Smooth muscle cell (in vitro differentiated cells): ENCODE measurements around the gene TRIO. TPM values are rescaled to one million over a fixed set of nuclear protein-coding genes. Genes with fewer than 3 reads are reported as not detected.

Experiments
- DNase-seq: peaks from one replicate; lab custom pipeline; 2025; ENCODE audit not compliant: unreplicated experiment; lab: John Stamatoyannopoulos, UW
- H2AFZ ChIP-seq: fragments of 200-600 bp; sonication (generic); 2 replicates; pipeline ENCODE4 v1.6.0; 2016; ENCODE audit warnings: antibody characterized with exemption, low read depth, mild to moderate bottlenecking
- H3F3A ChIP-seq: fragments of 200-600 bp; sonication (generic); 2 replicates; pipeline ENCODE4 v1.6.0; 2017; ENCODE audit warnings: antibody characterized with exemption, low read depth
- H3K27ac ChIP-seq: fragments of 200-600 bp; sonication (generic); 2 replicates; pipeline ENCODE4 v1.5.1; 2016; ENCODE audit warnings: low read depth, mild to moderate bottlenecking
- H3K27me3 ChIP-seq: fragments of 200-600 bp; sonication (generic); 2 replicates; pipeline ENCODE4 v1.6.1; 2016; ENCODE audit warnings: low read depth, mild to moderate bottlenecking
- H3K36me3 ChIP-seq: fragments of 200-600 bp; sonication (generic); 2 replicates; pipeline ENCODE4 v1.5.1; 2016; ENCODE audit warnings: low read depth
- H3K4me1 ChIP-seq: fragments of 200-600 bp; sonication (generic); 2 replicates; pipeline ENCODE4 v1.5.1; 2016; ENCODE audit warnings: low read depth
- H3K4me2 ChIP-seq: fragments of 200-600 bp; sonication (generic); 2 replicates; pipeline ENCODE4 v1.6.0; 2016; ENCODE audit warnings: mild to moderate bottlenecking
- H3K4me3 ChIP-seq: fragments of 200-600 bp; sonication (generic); 2 replicates; pipeline ENCODE4 v1.5.1; 2016; ENCODE audit warnings: mild to moderate bottlenecking
- H3K79me2 ChIP-seq: fragments of 200-600 bp; sonication (generic); 2 replicates; pipeline ENCODE4 v1.6.0; 2016; ENCODE audit warnings: low read depth, mild to moderate bottlenecking
- H3K9ac ChIP-seq: fragments of 200-600 bp; sonication (generic); 2 replicates; pipeline ENCODE4 v1.6.0; 2016; ENCODE audit warnings: low read depth
- H3K9me3 ChIP-seq: fragments of 200-600 bp; sonication (generic); replicated peaks from 2 replicates; pipeline ENCODE4 v1.5.1; 2016; ENCODE audit warnings: low read depth
- H4K20me1 ChIP-seq: fragments of 200-600 bp; sonication (generic); 2 replicates; pipeline ENCODE4 v1.6.0; 2016; ENCODE audit warnings: low read depth
- CTCF ChIP-seq: fragments of 200-600 bp; sonication (generic); IDR thresholded peaks from 2 replicates; pipeline ENCODE4 v1.5.1; 2017; ENCODE audit warnings: borderline replicate concordance, mild to moderate bottlenecking, antibody characterized with exemption; ENCODE audit not compliant: insufficient read depth, poor library complexity, severe bottlenecking
- WGBS: methylation state at CpG from one replicate; pipeline ENCODE4 v1.1.7; 2016; ENCODE audit warnings: low lambda C conversion rate; 5-methylcytosine and 5-hydroxymethylcytosine counted together
- polyA plus RNA-seq: library from polyadenylated mRNA; unstranded; fragments of >200 nt; fragmentation: Nextera tagmentation; extraction: Ambion mirVana; gene quantifications from 2 replicates; pipeline ENCODE4 v1.2.1, GENCODE V29; 2016
- total RNA-seq: library from RNA; depleted of rRNA; stranded (reverse); fragments of >200 nt; gene quantifications from 2 replicates; pipeline ENCODE4 v1.2.3, GENCODE V29; 2014

TRIO gene
- total and polyA plus RNA-seq, 2 experiments from 2014 or later, result 10.2 to 118 TPM

- Histone ChIP-seq H2AFZ (no peak overlapping the region), H3K4me1 (peaks cover 14% of the 10 kb centered on the region), H3F3A (peaks cover 5% of the 10 kb centered on the region), H3K79me2 (peaks cover 99% of the 10 kb centered on the region), H4K20me1 (peaks cover 66% of the 10 kb centered on the region), H3K4me2 (no peak overlapping the region), H3K36me3 (no peaks in the 10 kb centered on the region), H3K9me3 (no peaks in the 10 kb centered on the region), H3K9ac (no peak overlapping the region), H3K27ac (no peak overlapping the region), H3K27me3 (no peaks in the 10 kb centered on the region), H3K4me3 (no peak overlapping the region)
- 91% methylated on average over 5 of the region's 5 CpGs for WGBS
- TF ChIP-seq CTCF, result no peak
- DNase-seq, result no peak
Observed at GRCh38 chr5:14195588-14195987, 52.4 kb downstream of the TRIO start.

DNA sequence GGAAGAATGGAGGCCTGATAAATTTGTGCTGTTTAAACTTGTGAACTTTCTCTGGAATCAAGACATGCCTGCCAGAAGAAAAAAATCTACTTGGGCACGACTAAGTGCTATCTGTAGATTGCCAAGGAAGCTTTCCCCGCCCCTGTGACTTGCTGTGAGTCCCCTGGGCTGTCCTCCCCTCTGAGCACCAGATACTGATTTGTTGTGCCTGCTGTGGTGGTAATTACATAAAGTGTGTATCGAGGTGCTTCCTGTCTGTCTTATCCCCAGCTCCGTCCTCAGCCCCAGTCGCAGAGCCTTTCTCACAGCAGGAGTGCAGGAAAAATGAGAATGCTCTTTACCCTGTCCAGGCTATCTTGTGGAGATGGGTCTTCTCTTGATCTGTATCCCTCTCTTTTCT is 53.9 kb downstream of the TRIO start:
- H3K4me1 ChIP-seq, result peaks cover 14% of the 10 kb centered on the region
- H2AFZ ChIP-seq, result no peak overlapping the region
- peaks cover 65% of the 10 kb centered on the region for H4K20me1 ChIP-seq

DNA sequence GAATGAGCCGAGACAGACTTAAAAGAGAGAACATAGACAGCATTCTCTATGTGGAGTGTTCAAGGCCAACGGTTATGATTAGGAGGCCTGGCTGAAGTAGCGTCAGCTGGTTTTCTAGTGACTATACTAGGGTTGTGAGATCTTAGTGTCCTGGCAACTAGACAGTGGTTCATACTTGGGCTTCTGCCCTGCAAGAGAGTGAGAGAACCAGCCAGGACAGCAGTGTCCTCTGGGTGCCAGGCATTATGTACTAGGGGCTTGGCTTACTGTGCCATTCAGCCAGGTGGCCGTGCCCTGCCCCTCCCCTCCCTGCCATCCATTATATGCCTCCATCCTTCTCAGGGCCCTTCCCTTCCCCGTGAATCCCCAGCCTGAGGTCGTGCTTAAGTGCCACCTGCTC is 56.8 kb downstream of the TRIO start:
- H3K36me3 ChIP-seq, result no peaks in the 10 kb centered on the region
- no peak overlapping the region for H2AFZ ChIP-seq
- no peak for DNase-seq
- peaks cover 39% of the 10 kb centered on the region for H3K4me1 ChIP-seq
- WGBS, result 94% methylated on average over 5 of the region's 6 CpGs
- peaks cover 100% of the 10 kb centered on the region for H3K79me2 ChIP-seq
- H3K27me3 ChIP-seq, result no peaks in the 10 kb centered on the region
- no peaks in the 10 kb centered on the region for H3F3A ChIP-seq
- H3K9ac ChIP-seq, result no peak overlapping the region
- no peak overlapping the region for H3K27ac ChIP-seq
- peaks cover 48% of the 10 kb centered on the region for H4K20me1 ChIP-seq
- H3K4me2 ChIP-seq, result no peak overlapping the region
- no peaks in the 10 kb centered on the region for H3K9me3 ChIP-seq
- no peak for TF ChIP-seq CTCF
- no peak overlapping the region for H3K4me3 ChIP-seq

More for the DNA sequence above, 53.9 kb downstream of the TRIO start:
- no peaks in the 10 kb centered on the region for H3K9me3 ChIP-seq
- TF ChIP-seq CTCF, result no peak
- no peaks in the 10 kb centered on the region for H3F3A ChIP-seq
- H3K27me3 ChIP-seq, result no peaks in the 10 kb centered on the region
- no peak overlapping the region for H3K4me3 ChIP-seq
- peaks cover 100% of the 10 kb centered on the region for H3K79me2 ChIP-seq
- H3K4me2 ChIP-seq, result no peak overlapping the region
- WGBS, result 70% methylated on average over 5 of the region's 5 CpGs
- H3K27ac ChIP-seq, result no peak overlapping the region
- H3K9ac ChIP-seq, result no peak overlapping the region
- DNase-seq, result no peak
- H3K36me3 ChIP-seq, result no peaks in the 10 kb centered on the region

DNA sequence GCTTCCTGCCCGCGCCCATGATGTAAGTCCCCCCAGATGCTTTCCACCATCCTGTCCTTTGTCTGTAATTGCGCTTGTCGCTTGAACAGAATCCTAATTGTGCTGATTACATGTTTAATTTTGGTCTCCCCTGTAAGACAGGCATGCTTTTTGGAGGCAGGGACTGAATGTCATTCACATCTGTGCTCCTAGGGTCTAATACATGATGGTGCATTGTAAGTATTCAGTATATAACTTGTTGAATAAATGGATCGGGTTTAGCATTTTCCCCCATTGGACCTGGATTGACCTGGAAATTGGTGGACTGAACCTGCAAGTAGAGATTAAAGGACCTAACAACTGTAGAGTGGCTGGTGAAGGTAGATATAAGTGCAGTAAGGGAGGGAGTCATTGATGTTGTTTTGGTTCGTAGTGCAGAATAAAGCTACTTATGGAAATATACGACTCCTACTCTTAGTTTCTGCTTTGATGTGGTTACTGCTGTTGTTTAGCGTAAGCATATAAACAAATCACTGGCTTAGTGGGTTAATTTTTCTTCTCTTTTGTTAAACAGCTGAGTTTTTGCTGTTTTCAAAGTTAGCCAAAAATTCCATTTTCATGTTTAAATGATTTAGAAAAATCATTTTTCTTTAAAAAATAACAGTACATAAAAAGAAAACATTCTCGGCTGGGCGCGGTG is 57.3 kb downstream of the TRIO start:
- H3K27ac ChIP-seq, result peak overlapping the region; percentile 93
- H3K4me3 ChIP-seq, result no peak overlapping the region
- 87% methylated on average over 11 of the region's 11 CpGs for WGBS
- H3K27me3 ChIP-seq, result no peaks in the 10 kb centered on the region
- H2AFZ ChIP-seq, result no peak overlapping the region
- no peak overlapping the region for H3K9ac ChIP-seq
- H3K4me2 ChIP-seq, result peak overlapping the region; percentile 69
- TF ChIP-seq CTCF, result no peak
- H3K9me3 ChIP-seq, result no peaks in the 10 kb centered on the region
- peaks cover 44% of the 10 kb centered on the region for H3K4me1 ChIP-seq
- H3F3A ChIP-seq, result no peaks in the 10 kb centered on the region
- peaks cover 44% of the 10 kb centered on the region for H4K20me1 ChIP-seq
- H3K36me3 ChIP-seq, result no peaks in the 10 kb centered on the region
- no peak for DNase-seq
- H3K79me2 ChIP-seq, result peaks cover 100% of the 10 kb centered on the region
